GM21381 (cell line): Measurements from ENCODE around the gene CHRNA10.

Experiments used
- ATAC-seq: cut with Tn5 transposase; IDR thresholded peaks from one replicate; pipeline ENCODE4 v1.9.1; 2021; ENCODE audit warnings: mild to moderate bottlenecking, moderate library complexity; ENCODE audit not compliant: unreplicated experiment

Gene CHRNA10

GRCh38 chr11:3637201-3637600 is 34.0 kb downstream of the CHRNA10 start:
- no peak for ATAC-seq

GRCh38 chr11:3635641-3636375 is 35.4 kb downstream of the CHRNA10 start:
- ATAC-seq = no peak

- ATAC-seq = no peak
Measured at GRCh38 chr11:3632070-3632660, 39.0 kb downstream of the CHRNA10 start.

GRCh38 chr11:3631331-3631730 is 39.9 kb downstream of the CHRNA10 start:
- ATAC-seq = no peak

GRCh38 chr11:3627291-3627690 is 43.9 kb downstream of the CHRNA10 start:
- no peak for ATAC-seq

GRCh38 chr11:3626250-3626960 is 44.8 kb downstream of the CHRNA10 start:
- ATAC-seq = no peak

GRCh38 chr11:3623767-3624458 is 47.3 kb downstream of the CHRNA10 start:
- ATAC-seq = no peak

- ATAC-seq = no peak
Measured at GRCh38 chr11:3623121-3623520, 48.1 kb downstream of the CHRNA10 start.

- no peak for ATAC-seq
Measured at GRCh38 chr11:3622521-3622920, 48.7 kb downstream of the CHRNA10 start.

- ATAC-seq = no peak
Measured at GRCh38 chr11:3617990-3618389, 53.2 kb downstream of the CHRNA10 start.

GRCh38 chr11:3616721-3617460 is 54.3 kb downstream of the CHRNA10 start:
- no peak for ATAC-seq

- no peak for ATAC-seq
Measured at GRCh38 chr11:3615998-3616397, 55.2 kb downstream of the CHRNA10 start.
